K562 (cell line): Measurements from ENCODE around the gene OVOL3. TPM values are rescaled to one million over a fixed set of nuclear protein-coding genes. Genes with fewer than 3 reads are reported as not detected.

Experiments
- E2F8 ChIP-seq: fragments of 450-650 bp; IDR thresholded peaks from 2 replicates; pipeline ENCODE4 v1.7.1; 2018; ENCODE audit warnings: mild to moderate bottlenecking, low read depth; ENCODE audit not compliant: partially characterized antibody
- EP300 ChIP-seq: IDR thresholded peaks from 2 replicates; pipeline ENCODE4 v1.6.1; 2012; ENCODE audit warnings: low read length, improper control_type of control experiment
- PBX2 ChIP-seq, 2 experiments: IDR thresholded peaks in 1 of 2; conservative IDR thresholded peaks in 1 of 2; 2 replicates each; pipeline ENCODE4 v1.6.1; 2016; ENCODE audit warnings: low read depth in 2 of 2, mild to moderate bottlenecking in 1 of 2, missing compliant biosample characterization in 1 of 2, missing genetic modification characterization in 1 of 2, moderate library complexity in 1 of 2
- SAFB ChIP-seq: fragments of 200-400 bp; formaldehyde crosslinking; IDR thresholded peaks from 2 replicates; pipeline ENCODE4 v1.6.1; 2017; ENCODE audit warnings: low read depth, low read length, borderline replicate concordance
- TAF15 ChIP-seq: fragments of 200-400 bp; formaldehyde crosslinking; IDR thresholded peaks from 2 replicates; pipeline ENCODE4 v1.6.1; 2017; ENCODE audit warnings: mild to moderate bottlenecking, low read depth, low read length, moderate library complexity
- ZBTB11 ChIP-seq, 3 experiments: fragments of 200-800 bp in 1 of 3; fragments of 250-450 bp in 1 of 3; fragments of 450-650 bp in 1 of 3; sonication (Bioruptor Pico) in 1 of 3; sonication (Bioruptor generic) in 1 of 3; formaldehyde crosslinking in 1 of 3; IDR thresholded peaks; 2 replicates each; pipeline versions ENCODE4 v1.6.1 to v1.8.0; 2016 to 2022; ENCODE audit warnings: mild to moderate bottlenecking in 2 of 3, missing genetic modification characterization in 2 of 3, missing compliant biosample characterization in 1 of 3, moderate library complexity in 1 of 3
- ZBTB12 ChIP-seq: fragments of 250-450 bp; sonication (Bioruptor Pico); IDR thresholded peaks from 2 replicates; pipeline ENCODE4 v1.4.0; 2020
- ZBTB17 ChIP-seq: fragments of 450-650 bp; formaldehyde crosslinking; IDR thresholded peaks from 2 replicates; pipeline ENCODE4 v1.4.0; 2020; ENCODE audit warnings: mild to moderate bottlenecking
- ZNF133 ChIP-seq: fragments of 250-450 bp; sonication (Bioruptor Pico); IDR thresholded peaks from 2 replicates; pipeline ENCODE4 v1.4.0; 2020; ENCODE audit warnings: mild to moderate bottlenecking
- ZNF354B ChIP-seq: fragments of 250-450 bp; sonication (Bioruptor Pico); IDR thresholded peaks from 2 replicates; pipeline ENCODE4 v1.4.0; 2020
- ZNF764 ChIP-seq: fragments of 250-450 bp; sonication (Bioruptor Pico); IDR thresholded peaks from 2 replicates; pipeline ENCODE4 v1.4.0; 2020; ENCODE audit warnings: low read depth, mild to moderate bottlenecking, moderate library complexity
- polyA plus RNA-seq, 8 experiments: library from polyadenylated mRNA; depleted of rRNA in 4 of 8; stranded (reverse) in 5 of 8; unstranded in 3 of 8; fragments of >200 nt; fragmentation: Nextera tagmentation in 2 of 8; fragmentation: Illumina TruSeq in 1 of 8; extraction: Ambion mirVana in 2 of 8; extraction: Trizol in 1 of 8; gene quantifications; 2 replicates each; pipeline versions ENCODE4 v1.2.1 to v1.2.3, GENCODE V29; 2011 to 2014; ENCODE audit warnings: inconsistent platforms in 1 of 8, missing spikeins in 1 of 8
- total RNA-seq, 7 experiments: library from RNA; depleted of rRNA in 6 of 7; stranded (reverse); fragments of >200 nt in 6 of 7; fragmentation: Illumina TruSeq in 2 of 7; extraction: Trizol in 2 of 7; gene quantifications; 2 replicates each; pipeline versions ENCODE4 v1.2.1 to v1.2.3, GENCODE V29; 2011 to 2021; ENCODE audit warnings: low replicate concordance in 1 of 7

Gene OVOL3
- total and polyA plus RNA-seq, 9 of the 15 experiments (the other 6 are each of a cell fraction or from before 2014, with no cell fraction given): not detected

GRCh38 chr19:36114721-36115452, 3.9 kb downstream of the OVOL3 start, which contains the start of gene POLR2I (continued):
- TF ChIP-seq ZBTB12 (CRISPR knock-in tag): no peak
- TF ChIP-seq SAFB: peak; percentile 51; the same call in 1 of the 2 replicates
- TF ChIP-seq PBX2 (CRISPR knock-in tag; IDR thresholded peaks at IDR 0.05; ENCODE audit: low read depth): no peak
- no peak for TF ChIP-seq PBX2 (tag; conservative IDR thresholded peaks at IDR 0.05; ENCODE audit: low read depth)
- peak in 1 of 3 experiments; percentile 67; a peak in 2 of 6 replicates for TF ChIP-seq ZBTB11 (CRISPR knock-in tag; IDR thresholded peaks at IDR 0.05)
- TF ChIP-seq ZNF764 (CRISPR knock-in tag): no peak
- TF ChIP-seq ZBTB17 (CRISPR knock-in tag): peak; percentile 18; the same call in 1 of the 2 replicates
- no peak for TF ChIP-seq ZNF133 (CRISPR knock-in tag)
- no peak for TF ChIP-seq TAF15
- no peak for TF ChIP-seq ZNF354B
- TF ChIP-seq E2F8: peak; percentile 61
- no peak for TF ChIP-seq EP300
